GM18505 (cell line): Measurements from ENCODE around the gene IPPK.

Experiments used
- ATAC-seq: cut with Tn5 transposase; IDR thresholded peaks from one replicate; pipeline ENCODE4 v1.9.1; 2021; ENCODE audit not compliant: unreplicated experiment
- POLR2A ChIP-seq: IDR thresholded peaks from 4 replicates; pipeline ENCODE4 v1.6.1; 2011; ENCODE audit warnings: borderline replicate concordance; ENCODE audit not compliant: insufficient read depth, insufficient read length; ENCODE audit errors: extremely low read depth

Gene IPPK

DNA sequence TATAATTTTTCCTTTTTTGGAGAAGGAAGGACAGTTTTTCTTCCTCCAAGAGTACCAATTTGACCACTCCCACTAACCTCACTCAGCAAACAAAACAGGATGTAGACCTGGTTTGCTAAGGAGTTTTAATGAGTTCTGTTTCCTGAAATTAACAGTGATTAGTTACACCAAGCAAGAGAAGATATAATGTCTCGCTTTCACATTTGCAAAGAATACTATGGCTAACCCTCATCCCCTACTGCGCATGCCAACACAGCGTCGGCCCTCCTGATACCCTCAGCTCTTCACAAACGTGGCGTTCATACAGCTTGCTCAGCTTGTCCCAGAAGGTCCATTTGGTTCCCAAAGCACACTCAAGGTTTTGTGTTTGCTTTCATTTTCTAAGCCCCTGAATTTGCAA lies 41.9 kb upstream of the IPPK start:
- ATAC-seq, result no peak
- no peak for TF ChIP-seq POLR2A

GRCh38 chr9:92711146-92711545 lies 41.2 kb upstream of the IPPK start:
- no peak for ATAC-seq
- TF ChIP-seq POLR2A, result no peak

- ATAC-seq, result no peak
- TF ChIP-seq POLR2A, result no peak
Measured at GRCh38 chr9:92710368-92710767, 40.4 kb upstream of the IPPK start.

DNA sequence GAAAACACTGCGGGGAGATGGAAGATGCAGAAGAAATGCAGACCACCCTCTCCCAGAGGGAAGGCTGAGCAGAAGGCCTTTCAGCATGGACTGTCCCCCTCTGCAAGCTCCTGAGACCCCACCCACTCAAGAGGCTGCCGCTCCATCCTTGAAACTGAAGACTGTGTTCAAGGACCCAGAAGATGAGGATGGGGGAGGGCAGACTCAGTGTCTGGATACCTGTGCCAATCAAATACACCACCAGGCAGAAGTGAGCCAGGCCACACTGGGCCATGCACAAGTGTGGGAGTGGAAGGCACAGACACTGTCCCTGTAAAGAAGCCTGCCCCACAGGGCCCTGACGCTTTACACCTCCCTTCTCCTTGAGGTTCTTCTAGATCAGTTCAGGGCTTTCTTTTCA lies 40.0 kb upstream of the IPPK start:
- no peak for TF ChIP-seq POLR2A
- no peak for ATAC-seq

GRCh38 chr9:92709240-92709639 lies 39.3 kb upstream of the IPPK start:
- no peak for ATAC-seq
- TF ChIP-seq POLR2A, result no peak

GRCh38 chr9:92707530-92707929 lies 37.6 kb upstream of the IPPK start:
- TF ChIP-seq POLR2A, result no peak
- no peak for ATAC-seq

DNA sequence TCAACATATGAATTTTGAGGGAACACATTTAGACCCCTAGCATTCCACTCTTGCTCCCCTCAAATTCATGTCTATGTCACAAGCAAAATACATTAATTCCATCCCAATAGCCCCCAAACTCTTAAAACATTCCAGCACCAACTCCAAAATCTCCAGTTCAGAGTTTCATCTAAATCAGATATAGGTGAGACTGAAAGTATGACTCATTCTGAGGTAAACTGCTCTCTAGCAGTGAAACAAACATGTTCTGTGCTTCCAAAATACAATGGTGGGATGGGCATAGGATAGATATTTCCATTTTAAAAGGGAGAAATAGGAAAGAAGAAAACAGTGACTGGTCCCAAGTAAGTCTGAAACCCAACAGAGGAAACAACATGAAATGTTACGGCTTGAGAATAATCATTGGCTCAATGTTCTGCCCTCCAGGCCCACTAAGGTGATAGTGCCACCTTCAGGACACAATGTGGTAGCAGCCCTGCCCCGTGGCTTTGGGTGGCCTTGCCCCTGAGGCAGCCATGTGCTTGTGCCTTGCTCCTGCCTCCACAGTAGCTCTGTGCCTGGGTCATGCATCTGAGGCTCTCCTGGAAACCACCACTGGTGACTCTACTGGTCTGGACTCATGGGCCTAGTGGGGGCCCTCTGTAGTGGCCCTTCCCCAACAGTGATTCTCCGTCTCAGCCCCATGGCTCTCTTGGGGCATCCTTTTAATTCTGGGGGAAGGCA lies 36.4 kb upstream of the IPPK start:
- no peak for TF ChIP-seq POLR2A
- no peak for ATAC-seq

- TF ChIP-seq POLR2A, result no peak
- no peak for ATAC-seq
Measured at GRCh38 chr9:92704528-92704927, 34.6 kb upstream of the IPPK start.

- no peak for TF ChIP-seq POLR2A
- ATAC-seq, result no peak
Measured at GRCh38 chr9:92696619-92697018, 26.7 kb upstream of the IPPK start.

- TF ChIP-seq POLR2A, result no peak
- ATAC-seq, result no peak
Measured at GRCh38 chr9:92686954-92687353, 17.0 kb upstream of the IPPK start.

- ATAC-seq, result no peak
- TF ChIP-seq POLR2A, result no peak
Measured at GRCh38 chr9:92685022-92685421, 15.1 kb upstream of the IPPK start.

- no peak for TF ChIP-seq POLR2A
- ATAC-seq, result no peak
Measured at GRCh38 chr9:92682269-92682668, 12.3 kb upstream of the IPPK start.

DNA sequence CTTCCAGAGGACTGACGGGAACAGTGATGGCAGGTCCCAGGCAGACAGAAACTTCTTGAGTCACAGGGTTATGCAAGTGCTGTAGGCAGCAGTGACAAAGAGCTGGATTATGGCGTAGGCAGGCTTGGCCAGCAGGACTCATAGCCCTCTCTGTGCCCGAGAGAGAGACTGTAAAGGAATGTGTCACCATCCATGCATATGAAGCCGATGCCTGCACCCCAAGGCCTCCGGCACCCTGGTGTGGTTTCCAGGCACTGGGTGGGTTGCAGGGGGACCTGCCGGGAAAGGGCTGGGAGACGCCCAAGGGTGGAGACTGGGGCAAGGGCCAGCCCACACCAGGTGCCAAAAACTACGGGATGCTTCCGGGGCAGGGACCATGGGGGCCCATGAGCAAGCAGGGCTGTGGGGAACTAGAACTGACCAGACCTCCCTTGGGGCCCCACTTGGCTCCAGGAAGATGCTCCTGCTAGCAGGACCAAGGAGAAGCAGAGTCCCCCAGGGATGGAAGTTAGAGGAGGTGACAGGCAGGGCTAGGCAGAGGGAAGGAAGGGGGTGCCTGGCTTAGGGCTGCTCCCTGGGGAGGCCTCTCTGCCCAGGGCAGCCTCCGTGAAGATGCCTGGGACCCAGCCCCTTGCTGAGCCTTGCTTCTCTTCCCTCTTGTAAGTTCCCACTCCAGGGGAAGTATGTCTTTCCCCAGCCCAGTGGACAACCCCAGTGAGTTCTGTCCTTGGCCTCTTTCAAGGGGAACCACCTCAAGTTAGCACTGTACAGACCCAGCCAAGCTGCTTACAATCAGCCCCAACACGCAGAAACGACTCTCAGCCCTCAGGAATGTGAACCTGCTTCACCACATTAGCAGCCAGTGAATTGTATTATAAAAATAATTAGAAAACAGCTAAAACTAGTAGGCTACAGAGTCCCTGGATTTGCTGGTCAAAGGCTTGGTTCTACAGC lies 10.5 kb upstream of the IPPK start:
- no peak for ATAC-seq
- no peak for TF ChIP-seq POLR2A
